Muscle layer of colon (tissue), 2 donors: ENCODE data around the gene BUD31.

ENCODE experiments used
- H3K27ac ChIP-seq: one replicate; pipeline ENCODE4 v1.7.0; 2013; ENCODE audit warnings: low read depth, mild to moderate bottlenecking, low read length, moderate library complexity
- H3K27me3 ChIP-seq, 2 donors: one replicate each; pipeline ENCODE4 v1.7.0; 2013; ENCODE audit warnings: low read length in 2 of 2, mild to moderate bottlenecking in 2 of 2; ENCODE audit not compliant: insufficient read depth in 2 of 2, control insufficient read depth in 1 of 2
- H3K36me3 ChIP-seq: one replicate; pipeline ENCODE4 v1.7.0; 2013; ENCODE audit warnings: mild to moderate bottlenecking, low read length; ENCODE audit not compliant: insufficient read depth
- H3K4me1 ChIP-seq: one replicate; pipeline ENCODE4 v1.7.0; 2013; ENCODE audit warnings: mild to moderate bottlenecking, low read length; ENCODE audit not compliant: insufficient read depth
- H3K4me3 ChIP-seq, 2 donors: one replicate each; pipeline ENCODE4 v1.7.0; 2013; ENCODE audit warnings: low read length in 2 of 2, low read depth in 1 of 2, mild to moderate bottlenecking in 1 of 2, moderate library complexity in 1 of 2
- H3K9ac ChIP-seq: one replicate; pipeline ENCODE4 v1.7.0; 2013; ENCODE audit warnings: low read length
- H3K9me3 ChIP-seq: one replicate; pipeline ENCODE4 v1.7.0; 2013; ENCODE audit warnings: mild to moderate bottlenecking, low read length
- donor health status: abdominal sarcoma.
- donor health status: Adenocarcinoma of cecum.

BUD31 gene

GRCh38 chr7:99448855-99449254, 40.1 kb downstream of the BUD31 start:
- Histone ChIP-seq H3K9ac (no peak overlapping the region), H3K27me3 (no peaks in the 10 kb centered on the region), H3K36me3 (peaks cover 65% of the 10 kb centered on the region), H3K4me3 (no peak overlapping the region), H3K9me3 (no peaks in the 10 kb centered on the region), H3K27ac (no peak overlapping the region), H3K4me1 (no peaks in the 10 kb centered on the region)

DNA sequence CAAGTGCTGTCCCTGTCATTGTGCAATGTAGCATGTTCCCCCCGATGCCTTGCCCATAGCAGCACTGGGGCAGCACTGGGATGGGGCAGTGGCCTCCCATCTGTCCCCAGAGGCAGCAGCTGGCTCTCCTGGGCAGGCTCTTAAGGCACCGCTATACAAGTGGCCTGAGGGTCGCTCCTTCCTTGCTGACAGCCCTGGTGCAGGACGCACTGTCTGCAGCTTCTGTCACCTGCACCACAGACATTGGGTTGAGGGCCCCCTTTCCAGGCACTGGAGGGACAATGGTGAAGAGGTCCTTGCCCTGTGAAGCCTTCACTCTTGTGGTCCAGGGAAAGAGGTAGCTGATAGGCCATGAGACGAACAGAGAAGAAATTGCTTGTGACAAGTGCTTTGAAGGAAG, 40.6 kb downstream of the BUD31 start:
- H3K36me3 ChIP-seq = peaks cover 70% of the 10 kb centered on the region
- no peak overlapping the region for H3K4me3 ChIP-seq
- no peaks in the 10 kb centered on the region for H3K27me3 ChIP-seq
- H3K27ac ChIP-seq = no peak overlapping the region
- no peaks in the 10 kb centered on the region for H3K4me1 ChIP-seq
- H3K9me3 ChIP-seq = no peaks in the 10 kb centered on the region
- H3K9ac ChIP-seq = no peak overlapping the region

GRCh38 chr7:99451936-99452335, 43.2 kb downstream of the BUD31 start:
- Histone ChIP-seq H3K27ac (no peak overlapping the region), H3K4me3 (no peak overlapping the region), H3K4me1 (no peaks in the 10 kb centered on the region), H3K9ac (no peak overlapping the region), H3K36me3 (peaks cover 72% of the 10 kb centered on the region), H3K27me3 (no peaks in the 10 kb centered on the region), H3K9me3 (no peaks in the 10 kb centered on the region)

DNA sequence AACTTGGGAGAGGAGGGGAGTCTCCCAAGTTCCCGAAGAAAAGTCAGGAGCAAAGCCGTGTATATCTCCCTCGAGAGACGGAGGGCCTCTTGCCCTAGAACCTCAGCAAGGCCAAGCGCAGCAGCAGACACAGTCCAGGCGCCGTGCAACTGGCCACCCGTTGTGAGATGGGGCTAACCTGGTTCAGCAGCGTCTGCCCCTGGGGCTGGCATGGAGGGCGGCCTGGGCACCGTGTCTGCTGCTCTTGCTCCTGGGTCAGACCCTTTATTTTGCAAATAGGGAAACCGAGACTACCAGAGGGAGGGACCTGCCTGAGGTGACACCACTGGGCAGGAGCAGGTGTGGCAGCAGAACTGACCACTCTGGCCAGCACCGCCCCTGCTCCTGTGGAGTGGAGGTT, 43.8 kb downstream of the BUD31 start:
- Histone ChIP-seq H3K27ac (no peak overlapping the region), H3K4me3 (no peak overlapping the region), H3K36me3 (peaks cover 72% of the 10 kb centered on the region), H3K9me3 (no peaks in the 10 kb centered on the region), H3K27me3 (no peaks in the 10 kb centered on the region), H3K9ac (no peak overlapping the region), H3K4me1 (no peaks in the 10 kb centered on the region)

DNA sequence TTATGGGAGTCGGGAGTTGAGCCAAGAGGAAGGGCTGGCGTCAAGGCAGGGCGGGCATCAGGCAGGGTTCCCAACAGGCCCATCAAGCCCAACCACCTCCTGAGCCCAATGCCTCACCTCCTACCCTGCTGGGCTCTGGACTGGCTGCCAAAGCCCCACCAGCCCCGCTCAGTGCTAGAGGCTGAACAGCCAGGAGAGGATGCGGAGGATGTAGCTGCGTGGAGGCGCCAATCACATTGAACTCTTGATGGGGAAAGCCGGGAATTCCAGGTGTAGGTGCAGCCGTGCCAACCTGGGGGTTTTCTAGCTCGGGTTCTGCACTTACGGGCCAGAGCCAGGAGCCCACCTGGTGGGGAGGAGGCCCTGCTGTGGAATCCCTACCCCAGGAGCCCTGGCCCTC, 44.3 kb downstream of the BUD31 start:
- H3K36me3 ChIP-seq = peaks cover 72% of the 10 kb centered on the region
- no peaks in the 10 kb centered on the region for H3K27me3 ChIP-seq
- no peak overlapping the region for H3K27ac ChIP-seq
- H3K4me1 ChIP-seq = no peaks in the 10 kb centered on the region
- no peak overlapping the region for H3K9ac ChIP-seq
- no peaks in the 10 kb centered on the region for H3K9me3 ChIP-seq
- no peak overlapping the region for H3K4me3 ChIP-seq

DNA sequence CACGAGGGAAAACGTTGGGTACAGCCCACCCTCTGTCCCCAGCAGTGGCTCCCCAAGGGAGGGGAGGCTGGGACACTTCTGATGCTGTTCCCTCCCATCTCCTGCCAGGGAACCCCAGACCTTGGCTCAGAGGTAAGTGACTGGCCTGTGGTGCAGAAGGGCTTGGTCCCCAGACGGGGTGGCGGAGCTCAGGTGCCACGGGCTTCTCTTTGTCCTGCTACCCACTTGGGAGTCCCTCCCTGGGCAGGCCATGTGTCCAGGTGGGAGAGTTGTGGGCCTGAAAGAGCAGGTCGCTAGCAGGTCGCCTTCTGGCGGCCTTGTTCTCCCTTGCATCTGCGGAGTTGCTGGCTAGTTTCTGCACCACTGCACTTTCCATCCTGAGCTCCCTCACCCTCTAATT, 47.1 kb downstream of the BUD31 start:
- H3K27me3 ChIP-seq = no peaks in the 10 kb centered on the region
- H3K9ac ChIP-seq = no peak overlapping the region
- H3K27ac ChIP-seq = no peak overlapping the region
- peaks cover 72% of the 10 kb centered on the region for H3K36me3 ChIP-seq
- H3K4me1 ChIP-seq = peaks cover 3% of the 10 kb centered on the region
- H3K9me3 ChIP-seq = no peaks in the 10 kb centered on the region
- no peak overlapping the region for H3K4me3 ChIP-seq

DNA sequence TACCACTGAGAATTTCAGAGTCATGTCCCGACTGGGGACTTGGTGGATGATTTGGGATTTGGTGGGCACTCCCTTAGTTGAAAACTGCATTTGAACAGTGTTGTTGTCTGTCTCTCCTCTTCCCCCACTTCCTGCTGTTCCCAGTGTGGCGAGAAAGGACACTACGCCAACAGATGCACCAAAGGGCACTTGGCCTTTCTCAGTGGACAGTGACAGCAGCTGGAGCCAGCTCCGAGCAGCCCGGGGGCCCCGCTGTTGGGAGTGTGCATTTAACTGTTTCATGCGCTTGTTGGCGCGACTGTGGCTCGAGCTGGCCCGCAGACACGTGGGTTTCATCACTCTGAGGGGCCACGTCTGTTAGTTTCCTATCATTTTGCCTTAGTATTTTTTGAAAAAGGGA, 47.5 kb downstream of the BUD31 start:
- peaks cover 69% of the 10 kb centered on the region for H3K36me3 ChIP-seq
- H3K27ac ChIP-seq = no peak overlapping the region
- H3K27me3 ChIP-seq = no peaks in the 10 kb centered on the region
- peaks cover 4% of the 10 kb centered on the region for H3K4me1 ChIP-seq
- no peaks in the 10 kb centered on the region for H3K9me3 ChIP-seq
- H3K4me3 ChIP-seq = no peak overlapping the region
- H3K9ac ChIP-seq = no peak overlapping the region

GRCh38 chr7:99457050-99457649, 48.4 kb downstream of the BUD31 start:
- no peak overlapping the region for H3K9ac ChIP-seq
- H3K27me3 ChIP-seq = no peaks in the 10 kb centered on the region
- no peak overlapping the region for H3K27ac ChIP-seq
- no peaks in the 10 kb centered on the region for H3K9me3 ChIP-seq
- H3K4me3 ChIP-seq = no peak overlapping the region
- H3K36me3 ChIP-seq = peaks cover 69% of the 10 kb centered on the region
- H3K4me1 ChIP-seq = peaks cover 4% of the 10 kb centered on the region

DNA sequence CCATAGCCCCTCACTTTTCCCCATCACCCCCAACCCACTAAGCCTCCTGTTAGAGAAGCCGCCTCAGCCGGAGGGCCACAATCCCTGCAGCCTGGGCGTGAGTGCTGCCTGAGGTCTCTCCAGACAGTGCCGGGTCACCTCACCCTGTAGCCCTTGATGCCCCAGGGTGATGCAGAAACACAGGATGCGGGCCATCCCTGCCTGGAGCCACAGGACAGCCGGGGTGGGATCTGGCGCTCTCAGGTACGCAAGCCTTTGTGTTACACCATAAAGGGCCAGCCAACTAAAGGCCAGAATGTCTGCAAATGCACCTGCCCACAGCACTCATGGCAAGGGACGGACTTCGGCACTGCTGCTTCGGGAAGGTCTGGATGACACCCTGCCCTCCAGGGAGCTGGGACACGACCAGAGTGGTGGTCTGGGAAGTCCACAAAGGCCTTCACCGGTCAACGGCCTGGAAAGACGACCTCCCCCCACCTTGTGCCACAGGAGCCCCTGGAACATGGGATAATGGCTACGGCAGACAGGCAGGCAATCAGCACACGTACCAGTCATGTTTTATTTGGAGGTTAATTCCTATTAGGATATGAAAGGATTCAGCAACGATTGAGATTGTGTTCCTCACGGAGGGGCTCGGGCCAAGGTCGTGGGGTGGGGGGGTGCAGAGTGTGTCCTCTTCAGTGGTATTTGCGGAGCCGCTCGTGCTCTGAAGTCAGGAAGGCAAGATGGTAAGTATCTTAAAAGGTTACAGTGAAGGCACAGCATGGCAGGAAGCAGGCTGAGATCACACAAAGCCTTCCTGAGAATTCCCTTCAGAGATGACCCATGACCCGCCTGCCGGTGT, 49.1 kb downstream of the BUD31 start:
- Histone ChIP-seq H3K9me3 (no peaks in the 10 kb centered on the region), H3K36me3 (peaks cover 73% of the 10 kb centered on the region), H3K4me3 (no peak overlapping the region), H3K4me1 (peaks cover 4% of the 10 kb centered on the region), H3K27me3 (no peaks in the 10 kb centered on the region), H3K9ac (no peak overlapping the region), H3K27ac (no peak overlapping the region)

DNA sequence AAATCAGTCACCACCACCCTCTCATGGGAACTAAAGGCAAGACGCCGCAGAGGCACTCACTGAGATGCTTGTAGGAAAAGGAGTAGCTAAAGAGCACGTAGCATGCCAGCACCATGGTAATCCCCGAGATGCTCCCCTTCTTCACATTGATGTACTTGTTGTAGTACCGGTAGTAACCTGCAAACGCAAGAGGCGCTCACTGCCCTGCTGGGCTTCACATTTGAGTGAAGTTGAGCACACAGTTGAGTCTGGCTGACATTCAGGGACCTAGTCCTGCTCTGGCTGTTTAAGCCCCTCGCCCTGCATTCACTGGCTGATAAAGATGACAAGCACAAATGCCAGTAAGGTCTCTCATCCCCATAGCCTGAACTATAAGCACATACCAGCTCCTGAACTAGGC, 50.3 kb downstream of the BUD31 start:
- Histone ChIP-seq H3K4me1 (peaks cover 7% of the 10 kb centered on the region), H3K27me3 (no peaks in the 10 kb centered on the region), H3K27ac (no peak overlapping the region), H3K9ac (no peak overlapping the region), H3K36me3 (peaks cover 68% of the 10 kb centered on the region), H3K4me3 (no peak overlapping the region), H3K9me3 (no peaks in the 10 kb centered on the region)

DNA sequence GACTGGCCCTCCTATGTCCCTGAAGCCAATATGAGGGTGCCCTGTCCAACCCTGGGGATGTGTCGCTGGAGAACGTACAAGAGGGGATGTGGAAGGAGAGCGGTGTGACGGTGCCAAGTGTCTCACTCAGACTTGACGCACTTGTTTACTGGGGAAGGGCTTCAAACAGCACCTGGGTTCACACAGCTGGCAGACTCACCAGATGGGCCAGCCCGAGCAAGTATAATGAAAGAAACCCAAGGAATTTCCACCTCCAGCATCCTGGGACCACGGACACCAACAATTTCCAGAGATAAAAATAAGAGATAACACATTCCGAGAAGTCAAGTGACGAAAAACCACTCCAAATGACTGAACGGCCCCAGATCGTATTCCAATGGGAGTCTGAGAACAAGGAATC, 51.9 kb downstream of the BUD31 start:
- H3K27me3 ChIP-seq = no peaks in the 10 kb centered on the region
- H3K9ac ChIP-seq = no peak overlapping the region
- H3K4me1 ChIP-seq = peaks cover 17% of the 10 kb centered on the region
- peaks cover 53% of the 10 kb centered on the region for H3K36me3 ChIP-seq
- no peak overlapping the region for H3K27ac ChIP-seq
- H3K9me3 ChIP-seq = no peaks in the 10 kb centered on the region
- no peak overlapping the region for H3K4me3 ChIP-seq

DNA sequence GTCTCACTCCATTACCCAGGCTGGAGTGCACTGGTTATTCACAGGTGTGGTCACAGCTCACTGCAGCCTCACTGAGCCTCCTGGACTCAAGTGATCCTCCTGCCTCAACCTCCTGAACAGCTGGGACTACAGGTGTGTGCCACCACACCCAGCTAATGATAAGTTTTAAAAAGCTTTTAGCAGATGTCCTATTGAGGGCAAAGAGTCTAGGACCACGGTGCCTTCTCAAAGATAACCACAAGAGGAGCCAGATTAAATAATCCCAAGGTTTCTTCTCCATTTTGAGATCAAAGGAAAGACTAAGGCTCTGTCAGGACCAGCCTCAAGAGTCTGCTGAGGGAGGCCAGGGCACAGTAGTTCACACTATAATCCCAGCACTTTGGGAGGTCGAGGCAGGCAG, 52.5 kb downstream of the BUD31 start:
- Histone ChIP-seq H3K9me3 (no peaks in the 10 kb centered on the region), H3K4me1 (peaks cover 17% of the 10 kb centered on the region), H3K9ac (no peak overlapping the region), H3K27ac (no peak overlapping the region), H3K36me3 (peaks cover 47% of the 10 kb centered on the region), H3K27me3 (no peaks in the 10 kb centered on the region), H3K4me3 (no peak overlapping the region)
